ENCODE measurements around the gene KLF11.

DNA sequence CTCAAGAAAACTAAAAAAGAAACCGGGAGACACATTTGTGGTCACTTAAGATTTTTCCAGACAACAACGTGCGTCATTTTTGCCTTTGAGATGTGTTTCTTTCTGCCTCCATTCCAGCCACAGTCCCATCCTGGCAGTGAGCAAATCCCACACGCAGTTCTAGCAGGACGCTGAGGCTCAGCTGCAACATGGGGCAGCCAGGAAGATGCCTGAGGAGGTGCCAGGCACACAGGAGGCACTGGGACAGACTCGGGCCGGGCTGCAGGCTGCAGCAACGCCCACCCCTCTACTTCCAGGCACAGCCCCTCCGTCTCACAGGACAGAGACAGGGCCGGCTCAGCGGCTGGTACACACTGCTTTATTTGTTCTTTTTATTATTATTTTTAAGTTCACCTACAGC lies 13.1 kb downstream of the KLF11 start:
- TF ChIP-seq POLR2AphosphoS5 (IDR thresholded peaks at IDR 0.05; ENCODE audit: low read depth, low read length) (no peak), POLR2A (IDR thresholded peaks at IDR 0.05; ENCODE audit: low read depth, low read length) (no peak)

Measured in GM12891 (cell line).